IMR-90 (cell line): ENCODE measurements around the gene SRGAP2C.
"Not testable (repeated sequence)": the region's sequence is repeated elsewhere in the genome, so short reads cannot be mapped to it uniquely, and the experiment has no call there.

ENCODE experiments used
- CEBPB ChIP-seq: IDR thresholded peaks from 2 replicates; pipeline ENCODE4 v1.6.1; 2012; ENCODE audit warnings: low read depth, low read length, improper control_type of control experiment
- CTCF ChIP-seq: conservative IDR thresholded peaks from 2 replicates; pipeline ENCODE4 v1.5.1; 2012; ENCODE audit warnings: mild to moderate bottlenecking, low read depth, low read length, improper control_type of control experiment
- ELK1 ChIP-seq: fragments of 150-350 bp; IDR thresholded peaks from 2 replicates; pipeline ENCODE4 v1.6.1; 2016; ENCODE audit warnings: low read depth, mild to moderate bottlenecking, low read length, moderate library complexity, borderline replicate concordance
- FOS ChIP-seq: fragments of 150-350 bp; IDR thresholded peaks from 2 replicates; pipeline ENCODE4 v1.6.1; 2016; ENCODE audit warnings: low read depth, low read length
- MAFK ChIP-seq: IDR thresholded peaks from 2 replicates; pipeline ENCODE4 v1.6.1; 2012; ENCODE audit warnings: low read depth, low read length, improper control_type of control experiment
- MAZ ChIP-seq: IDR thresholded peaks from 2 replicates; pipeline ENCODE4 v1.6.1; 2012; ENCODE audit warnings: low read depth, mild to moderate bottlenecking, low read length, improper control_type of control experiment, moderate library complexity, borderline replicate concordance
- MXI1 ChIP-seq: IDR thresholded peaks from 2 replicates; pipeline ENCODE4 v1.6.1; 2012; ENCODE audit warnings: low read depth, mild to moderate bottlenecking, low read length, moderate library complexity, borderline replicate concordance
- POLR2A ChIP-seq: IDR thresholded peaks from 2 replicates; pipeline ENCODE4 v1.6.1; 2012; ENCODE audit warnings: mild to moderate bottlenecking, low read depth, low read length
- RAD21 ChIP-seq: IDR thresholded peaks from 2 replicates; pipeline ENCODE4 v1.6.1; 2012; ENCODE audit warnings: low read length, improper control_type of control experiment
- RCOR1 ChIP-seq: IDR thresholded peaks from 2 replicates; pipeline ENCODE4 v1.6.1; 2012; ENCODE audit warnings: mild to moderate bottlenecking, low read length, improper control_type of control experiment; ENCODE audit not compliant: insufficient replicate concordance
- SMC3 ChIP-seq: fragments of 150-350 bp; IDR thresholded peaks from 2 replicates; pipeline ENCODE4 v1.6.1; 2016; ENCODE audit warnings: low read depth, mild to moderate bottlenecking, antibody characterized with exemption, low read length, moderate library complexity

GRCh38 chr1:121366171-121366570 is 181.4 kb downstream of the SRGAP2C start:
- not testable (repeated sequence) for TF ChIP-seq FOS, CTCF, POLR2A, MAZ, ELK1, MAFK, RCOR1, MXI1, RAD21, CEBPB, SMC3
